ENCODE data around the gene ABCD4. TPM values are rescaled to one million over a fixed set of nuclear protein-coding genes. Genes with fewer than 3 reads are reported as not detected.

The ABCD4 gene
- total RNA-seq, result 40.6 and 47.1 TPM in 2 replicates

DNA sequence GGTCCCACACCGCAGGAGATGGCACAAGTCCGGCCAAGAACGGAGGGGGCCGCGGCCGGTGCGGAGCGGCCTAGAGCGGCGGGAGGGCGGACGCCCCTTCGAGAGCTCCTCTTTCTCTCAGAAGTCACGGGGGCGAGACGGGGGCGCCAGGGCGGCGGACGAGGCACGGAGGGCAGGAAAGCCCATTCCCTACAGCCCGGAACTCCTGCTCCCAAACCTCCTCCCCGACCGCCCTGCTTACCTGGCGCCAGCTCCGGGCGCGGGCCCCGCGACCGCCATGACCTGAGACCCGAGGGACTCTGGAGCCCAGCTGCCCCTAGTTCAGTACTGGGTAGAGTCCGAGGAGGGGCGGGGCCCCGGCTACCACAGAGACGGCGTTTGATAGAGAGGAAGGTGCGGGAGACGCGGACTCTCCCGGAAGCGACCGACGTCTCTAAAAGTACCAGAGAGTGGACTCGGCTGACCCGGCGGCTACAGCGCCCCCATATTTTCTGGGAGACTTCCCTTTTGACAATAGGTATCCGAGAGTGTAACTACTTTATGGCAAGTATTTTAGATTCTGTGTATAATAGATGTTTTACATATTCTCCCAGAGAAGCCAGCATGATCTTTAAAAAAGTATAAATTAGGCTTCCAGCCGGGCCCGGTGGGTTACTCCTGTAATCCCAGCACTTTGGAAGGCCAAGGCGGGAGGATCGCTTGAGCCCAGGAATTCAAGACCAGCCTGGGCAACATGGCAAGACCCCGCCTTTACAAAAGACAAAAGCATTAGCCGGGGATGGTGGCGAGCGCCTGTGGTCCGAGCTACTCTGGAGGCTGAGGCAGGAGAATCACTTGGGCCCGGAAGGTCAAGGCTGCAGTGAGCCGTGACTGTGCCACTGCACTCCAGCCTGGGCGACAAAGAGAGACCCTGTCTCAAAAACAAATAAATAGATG, at the start of gene ABCD4:
Gene ABCD4, minus strand, starts transcription at position 301 of the 936 bp plus-strand sequence. Its CDS starts 22 bp downstream, at position 279.

DNA sequence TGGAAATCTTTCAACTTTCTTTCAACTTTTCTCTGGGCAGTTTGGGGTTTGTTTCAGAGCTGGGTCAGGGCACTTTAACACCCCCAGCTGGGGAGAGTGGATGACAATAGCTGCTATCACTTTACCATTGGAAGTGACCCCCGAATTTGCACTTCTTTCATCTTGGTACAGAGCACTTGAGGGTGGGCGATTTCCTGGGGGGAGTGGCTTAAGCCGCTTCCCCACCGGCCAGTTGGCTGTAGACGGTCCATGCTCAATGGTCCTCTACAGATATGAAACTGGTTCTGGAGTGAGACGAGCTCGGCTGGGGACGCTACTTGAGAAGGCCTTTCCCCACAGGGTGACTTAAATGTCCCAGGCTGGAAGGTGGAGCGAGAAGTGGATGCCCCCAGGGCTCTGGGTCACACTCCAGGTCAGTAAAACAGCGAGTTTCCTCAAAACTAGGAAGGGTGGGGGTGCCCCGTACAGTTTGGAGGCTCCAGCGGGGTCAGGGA, 45.6 kb upstream of the ABCD4 start, which contains the start of gene VRTN:
Gene VRTN, plus strand, starts transcription at position 231 of the 494 bp plus-strand sequence. CDS start 8,313 bp downstream, outside the sequence.

DNA sequence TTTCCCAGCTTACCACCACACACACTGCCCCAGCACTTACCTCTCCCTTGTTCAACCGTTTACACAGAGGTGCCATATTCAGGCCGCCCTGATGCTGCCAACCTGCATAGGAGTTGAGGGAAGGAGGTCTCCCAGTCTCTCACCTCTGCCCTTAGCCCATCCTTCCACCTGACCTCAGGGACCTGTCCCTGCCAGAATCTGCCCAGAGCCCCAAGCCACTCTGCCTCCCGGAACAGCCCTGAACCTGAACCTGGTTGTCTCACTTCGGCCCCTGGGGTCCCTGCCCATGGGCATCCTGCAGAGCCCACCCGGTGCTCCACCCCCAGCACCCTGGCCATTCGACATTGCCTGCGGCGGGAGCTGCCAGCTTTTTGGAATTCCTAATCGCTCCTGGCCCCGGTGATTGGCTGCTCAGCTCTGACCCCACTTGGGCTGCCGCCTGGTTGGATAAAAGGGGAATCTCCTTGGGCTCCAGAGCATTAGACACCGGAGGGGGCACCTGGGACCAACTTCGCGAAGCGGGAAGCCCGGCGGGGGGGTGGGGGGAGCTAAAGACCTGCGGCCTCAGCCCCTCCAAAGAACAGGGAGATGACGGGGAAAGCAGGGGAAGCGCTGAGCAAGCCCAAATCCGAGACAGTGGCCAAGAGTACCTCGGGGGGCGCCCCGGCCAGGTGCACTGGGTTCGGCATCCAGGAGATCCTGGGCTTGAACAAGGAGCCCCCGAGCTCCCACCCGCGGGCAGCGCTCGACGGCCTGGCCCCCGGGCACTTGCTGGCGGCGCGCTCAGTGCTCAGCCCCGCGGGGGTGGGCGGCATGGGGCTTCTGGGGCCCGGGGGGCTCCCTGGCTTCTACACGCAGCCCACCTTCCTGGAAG, 63.5 kb downstream of the ABCD4 start, which contains the start of gene VSX2:
Gene VSX2, plus strand, starts transcription at position 476 of the 874 bp plus-strand sequence. Its CDS starts 113 bp downstream, at position 589.

Other genes starting within 250 kb of the ABCD4 start
- gene ALDH6A1, start 218.5 kb downstream of the ABCD4 start, total RNA-seq, result 58.0 and 62.0 TPM in 2 replicates
- gene LIN52, start 218.0 kb downstream of the ABCD4 start, total RNA-seq, result 6.1 and 8.3 TPM in 2 replicates
- gene VSX2, start 63.5 kb downstream of the ABCD4 start, total RNA-seq, result not detected in 2 replicates
- not detected in 2 replicates for gene VRTN, start 45.5 kb upstream of the ABCD4 start, total RNA-seq
- gene SYNDIG1L, start 123.3 kb upstream of the ABCD4 start, total RNA-seq, result under 0.01 and 0.15 TPM in 2 replicates
- gene NPC2, start 190.4 kb upstream of the ABCD4 start, total RNA-seq, result 172 and 208 TPM in 2 replicates
- gene ISCA2, start 190.8 kb upstream of the ABCD4 start, total RNA-seq, result 23.1 and 29.1 TPM in 2 replicates

Data from smooth muscle cell of trachea (primary cell).